Esophagus (tissue), 2 donors: Measurements from ENCODE around the gene NQO1. TPM values are rescaled to one million over a fixed set of nuclear protein-coding genes. Genes with fewer than 3 reads are reported as not detected.

Experiments
- H3K27ac ChIP-seq, 2 donors: one replicate each; pipeline ENCODE4 v1.5.1; 2013; ENCODE audit warnings: low read depth in 2 of 2, mild to moderate bottlenecking in 2 of 2, inconsistent platforms in 1 of 2, low read length in 1 of 2, moderate library complexity in 1 of 2
- H3K27me3 ChIP-seq, 2 donors: one replicate each; pipeline ENCODE4 v1.6.1; 2013; ENCODE audit warnings: low read length in 2 of 2, control low read depth in 1 of 2, mild to moderate bottlenecking in 1 of 2; ENCODE audit not compliant: insufficient read depth in 2 of 2, control insufficient read depth in 1 of 2
- H3K36me3 ChIP-seq, 2 donors: one replicate each; pipeline ENCODE4 v1.6.1; 2013; ENCODE audit warnings: low read length in 1 of 2; ENCODE audit not compliant: control insufficient read depth in 2 of 2, insufficient read depth in 2 of 2
- H3K4me1 ChIP-seq, 2 donors: one replicate each; pipeline ENCODE4 v1.6.1; 2013; ENCODE audit warnings: low read length in 1 of 2; ENCODE audit not compliant: control insufficient read depth in 2 of 2, insufficient read depth in 2 of 2
- H3K4me3 ChIP-seq, 2 donors: one replicate each; pipeline ENCODE4 v1.5.1; 2013; ENCODE audit warnings: low read length in 2 of 2, mild to moderate bottlenecking in 2 of 2, low read depth in 1 of 2, moderate library complexity in 1 of 2
- H3K9me3 ChIP-seq, 2 donors: one replicate each; pipeline ENCODE4 v1.6.1; 2013; ENCODE audit warnings: mild to moderate bottlenecking in 2 of 2, low read depth in 1 of 2, low read length in 1 of 2, moderate library complexity in 1 of 2; ENCODE audit not compliant: control insufficient read depth in 2 of 2, insufficient read depth in 1 of 2
- WGBS, 2 donors: extraction: QIAGEN DNeasy Blood & Tissue Kit; methylation state at CpG; one replicate each; pipeline ENCODE4 v1.1.7; 2013; 5-methylcytosine and 5-hydroxymethylcytosine counted together
- polyA plus RNA-seq, 2 donors: library from polyadenylated mRNA; stranded (reverse); fragments of 200-250 nt; gene quantifications; one replicate each; pipeline ENCODE4 v1.2.3, GENCODE V29; 2013
- donor health status: healthy with polysubstance abuse.
- donor health status: Bipolar disorder and iron deficiency.

Gene NQO1
- polyA plus RNA-seq = 100 to 1,000 TPM in 1 of 2 donors, 10 to 100 TPM in 1; 68.5 to 161 TPM

- no peaks in the 10 kb centered on the region for H3K27me3 ChIP-seq
- no peaks in the 10 kb centered on the region for H3K36me3 ChIP-seq
- peak within 1 kb of the TSS; percentile 85 to 96 for H3K27ac ChIP-seq
- peak within 1 kb of the TSS; percentile 49 to 59 for H3K4me3 ChIP-seq
- 0 to 1% methylated on average over 31 of the region's 31 CpGs for WGBS, 2 donors
- H3K9me3 ChIP-seq = no peaks in the 10 kb centered on the region
- H3K4me1 ChIP-seq = no peaks in the 10 kb centered on the region
Measured at GRCh38 chr16:69726313-69727060, at the start of gene NQO1. Gene NQO1 (minus strand): TSS chr16:69726560. CDS start chr16:69726439, 121 bp downstream.

GRCh38 chr16:69775563-69775962 lies 49.2 kb upstream of the NQO1 start:
- H3K4me3 ChIP-seq = no peak overlapping the region
- no peaks in the 10 kb centered on the region for H3K4me1 ChIP-seq
- no peaks in the 10 kb centered on the region for H3K27me3 ChIP-seq
- no peaks in the 10 kb centered on the region for H3K36me3 ChIP-seq
- H3K9me3 ChIP-seq = no peaks in the 10 kb centered on the region
- H3K27ac ChIP-seq = no peak overlapping the region

- no peaks in the 10 kb centered on the region for H3K36me3 ChIP-seq
- no peaks in the 10 kb centered on the region for H3K9me3 ChIP-seq
- H3K27me3 ChIP-seq = no peaks in the 10 kb centered on the region
- H3K4me3 ChIP-seq = no peak overlapping the region
- no peak overlapping the region for H3K27ac ChIP-seq
- 80 to 84% methylated on average over 6 of the region's 6 CpGs for WGBS, 2 donors
- no peaks in the 10 kb centered on the region for H3K4me1 ChIP-seq
Measured at GRCh38 chr16:69773260-69773947, 47.0 kb upstream of the NQO1 start.

GRCh38 chr16:69771651-69771967 lies 45.2 kb upstream of the NQO1 start:
- Histone ChIP-seq H3K27ac (no peak overlapping the region), H3K9me3 (no peaks in the 10 kb centered on the region), H3K36me3 (no peaks in the 10 kb centered on the region), H3K4me1 (no peaks in the 10 kb centered on the region), H3K27me3 (no peaks in the 10 kb centered on the region), H3K4me3 (no peak overlapping the region)
- WGBS, 2 donors = 89 to 92% methylated on average over 2 of the region's 2 CpGs

- Histone ChIP-seq H3K9me3 (no peaks in the 10 kb centered on the region), H3K27ac (no peak overlapping the region), H3K4me1 (no peaks in the 10 kb centered on the region), H3K27me3 (no peaks in the 10 kb centered on the region), H3K4me3 (no peak overlapping the region), H3K36me3 (no peaks in the 10 kb centered on the region)
- WGBS, 2 donors = 43 to 47% methylated on average over 2 of the region's 2 CpGs
Measured at GRCh38 chr16:69769404-69769803, 43.0 kb upstream of the NQO1 start.

- 86 to 88% methylated on average over 6 of the region's 6 CpGs for WGBS, 2 donors
- no peaks in the 10 kb centered on the region for H3K4me1 ChIP-seq
- H3K27ac ChIP-seq = no peak overlapping the region
- H3K4me3 ChIP-seq = no peak overlapping the region
- no peaks in the 10 kb centered on the region for H3K36me3 ChIP-seq
- H3K9me3 ChIP-seq = no peaks in the 10 kb centered on the region
- H3K27me3 ChIP-seq = no peaks in the 10 kb centered on the region
Measured at GRCh38 chr16:69768666-69769065, 42.3 kb upstream of the NQO1 start.

- 68 to 77% methylated on average over 5 of the region's 5 CpGs for WGBS, 2 donors
Measured at GRCh38 chr16:69767459-69768229, 41.3 kb upstream of the NQO1 start.

GRCh38 chr16:69763599-69763942 lies 37.2 kb upstream of the NQO1 start:
- Histone ChIP-seq H3K4me1 (no peaks in the 10 kb centered on the region), H3K36me3 (no peaks in the 10 kb centered on the region), H3K9me3 (no peaks in the 10 kb centered on the region), H3K4me3 (peak overlapping the region in 1 of 2 donors; percentile 92), H3K27ac (no peak overlapping the region), H3K27me3 (no peaks in the 10 kb centered on the region)
- WGBS, 2 donors = 31 to 52% methylated on average over 5 of the region's 5 CpGs

More at GRCh38 chr16:69767459-69768229, 41.3 kb upstream of the NQO1 start:
- H3K4me1 ChIP-seq = no peaks in the 10 kb centered on the region
- no peaks in the 10 kb centered on the region for H3K27me3 ChIP-seq
- H3K36me3 ChIP-seq = no peaks in the 10 kb centered on the region
- H3K4me3 ChIP-seq = no peak overlapping the region
- no peaks in the 10 kb centered on the region for H3K9me3 ChIP-seq
- H3K27ac ChIP-seq = no peak overlapping the region

GRCh38 chr16:69762814-69763598 lies 36.6 kb upstream of the NQO1 start:
- no peaks in the 10 kb centered on the region for H3K4me1 ChIP-seq
- no peaks in the 10 kb centered on the region for H3K27me3 ChIP-seq
- WGBS, 2 donors = 4 to 6% methylated on average over 14 of the region's 14 CpGs
- H3K27ac ChIP-seq = peak overlapping the region; percentile 93 to 96
- H3K9me3 ChIP-seq = no peaks in the 10 kb centered on the region
- no peaks in the 10 kb centered on the region for H3K36me3 ChIP-seq
- peak overlapping the region; percentile 69 to 92 for H3K4me3 ChIP-seq
